NCI-H748 treated with DMSO at 0.1 percent for 48 hours (cell line): ENCODE data around the gene GPR143.

Source experiments
- DNase-seq: peaks from one replicate; lab custom pipeline; 2025; lab: John Stamatoyannopoulos, UW

Gene GPR143

GRCh38 chrX:9708086-9708485 is 57.6 kb downstream of the GPR143 start:
- no peak for DNase-seq

- DNase-seq, result no peak
These were observed 58.2 kb downstream of the GPR143 start for GRCh38 chrX:9707306-9708033.

- no peak for DNase-seq
These were observed 59.2 kb downstream of the GPR143 start for GRCh38 chrX:9706421-9706820.

GRCh38 chrX:9704876-9705465 is 60.7 kb downstream of the GPR143 start:
- no peak for DNase-seq

- DNase-seq, result no peak
These were observed 62.2 kb downstream of the GPR143 start for GRCh38 chrX:9703406-9703805.

- DNase-seq, result no peak
These were observed 63.9 kb downstream of the GPR143 start for GRCh38 chrX:9701790-9702189.

GRCh38 chrX:9700555-9700954 is 65.1 kb downstream of the GPR143 start:
- DNase-seq, result no peak

- DNase-seq, result no peak
These were observed 67.1 kb downstream of the GPR143 start for GRCh38 chrX:9698576-9698975.

- DNase-seq, result no peak
These were observed 72.2 kb downstream of the GPR143 start for GRCh38 chrX:9693307-9694001.

- DNase-seq, result no peak
These were observed 75.6 kb downstream of the GPR143 start for GRCh38 chrX:9690046-9690445.

- no peak for DNase-seq
These were observed 76.8 kb downstream of the GPR143 start for GRCh38 chrX:9688833-9689232.

GRCh38 chrX:9687899-9688298 is 77.7 kb downstream of the GPR143 start:
- no peak for DNase-seq

- DNase-seq, result no peak
These were observed 82.3 kb downstream of the GPR143 start for GRCh38 chrX:9683350-9683749.

- DNase-seq, result no peak
These were observed 82.8 kb downstream of the GPR143 start for GRCh38 chrX:9682861-9683260.

GRCh38 chrX:9682456-9682855 is 83.2 kb downstream of the GPR143 start:
- DNase-seq, result no peak

- DNase-seq, result no peak
These were observed 84.2 kb downstream of the GPR143 start for GRCh38 chrX:9681422-9681821.

GRCh38 chrX:9681011-9681410 is 84.6 kb downstream of the GPR143 start:
- DNase-seq, result no peak

- no peak for DNase-seq
These were observed 87.3 kb downstream of the GPR143 start for GRCh38 chrX:9678215-9678965.

- DNase-seq, result no peak
These were observed 88.4 kb downstream of the GPR143 start for GRCh38 chrX:9677098-9677739.

- no peak for DNase-seq
These were observed 88.9 kb downstream of the GPR143 start for GRCh38 chrX:9676738-9677097.

- DNase-seq, result no peak
These were observed 89.3 kb downstream of the GPR143 start for GRCh38 chrX:9676306-9676705.
